NCI-H146 treated with DMSO at 0.1 percent for 48 hours (cell line): ENCODE measurements around the gene SNTG2.

Experiments
- DNase-seq: peaks from one replicate; lab custom pipeline; 2025; ENCODE audit not compliant: unreplicated experiment; lab: John Stamatoyannopoulos, UW

The SNTG2 gene

DNA sequence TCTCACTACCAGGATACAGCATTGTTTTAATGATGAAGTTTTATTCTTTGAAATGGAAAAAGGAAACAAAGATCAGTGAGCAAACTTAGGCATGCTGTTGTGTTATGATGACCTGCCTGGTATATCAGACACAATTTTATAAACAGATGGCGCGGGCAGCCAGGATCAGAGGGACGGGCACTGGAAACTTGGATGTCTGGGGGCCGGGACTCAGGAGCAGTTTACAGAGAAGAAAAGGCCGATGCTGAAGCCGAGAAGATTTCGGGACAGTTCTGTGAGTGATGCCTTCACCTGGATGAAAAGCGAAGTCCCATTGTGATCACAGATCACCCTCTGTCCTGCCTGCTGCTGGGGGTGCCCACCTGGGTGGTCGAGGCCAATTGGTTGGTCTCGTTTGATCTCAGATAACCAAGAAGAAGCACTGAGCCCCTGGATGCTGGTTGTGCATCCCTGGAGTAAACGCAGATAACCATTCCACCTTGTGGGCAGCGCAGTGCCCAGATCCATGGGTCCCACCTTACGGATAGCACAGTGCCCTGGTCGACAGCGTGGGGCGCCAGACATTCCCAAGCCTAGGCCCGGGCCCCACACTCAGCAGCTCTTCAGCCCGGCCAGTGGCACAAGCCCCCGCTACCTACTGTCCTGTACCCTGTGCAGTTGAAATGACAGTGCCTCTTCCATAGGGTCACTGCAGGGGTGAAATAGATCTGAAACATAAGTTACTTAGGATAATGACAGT lies 279.7 kb downstream of the SNTG2 start:
- DNase-seq, result no peak

DNA sequence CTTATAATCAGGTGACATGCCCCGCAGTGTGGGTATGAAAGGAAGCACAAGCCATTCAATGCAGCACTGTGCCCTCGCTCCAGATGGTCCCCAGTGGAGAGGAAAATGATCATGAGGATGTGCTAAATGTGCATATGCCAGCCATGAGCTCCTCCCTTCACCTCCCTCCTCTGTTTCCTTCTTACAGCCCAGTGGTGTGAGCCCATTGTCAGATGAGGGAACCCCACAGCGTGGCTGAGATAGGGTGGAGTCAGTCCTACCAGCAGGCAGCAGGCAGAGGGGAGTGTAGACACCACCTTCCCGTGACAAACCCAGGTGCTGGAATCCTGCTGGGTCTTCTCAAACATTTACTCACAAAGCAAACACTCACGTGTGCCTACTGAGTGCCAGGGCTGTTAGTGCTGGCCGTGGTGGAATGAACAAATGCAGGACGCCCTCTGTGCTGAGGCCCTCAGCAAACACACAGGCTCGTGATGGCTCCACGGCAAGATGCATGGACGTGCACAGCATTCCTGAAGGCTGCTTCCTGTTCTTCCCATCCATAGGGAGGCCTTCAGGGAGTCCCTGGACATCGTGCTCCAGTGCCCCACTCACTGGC lies 280.9 kb downstream of the SNTG2 start:
- DNase-seq, result no peak

- DNase-seq, result no peak
These were observed 282.6 kb downstream of the SNTG2 start for GRCh38 chr2:1233281-1233680.

GRCh38 chr2:1234731-1235308 lies 284.2 kb downstream of the SNTG2 start:
- no peak for DNase-seq

DNA sequence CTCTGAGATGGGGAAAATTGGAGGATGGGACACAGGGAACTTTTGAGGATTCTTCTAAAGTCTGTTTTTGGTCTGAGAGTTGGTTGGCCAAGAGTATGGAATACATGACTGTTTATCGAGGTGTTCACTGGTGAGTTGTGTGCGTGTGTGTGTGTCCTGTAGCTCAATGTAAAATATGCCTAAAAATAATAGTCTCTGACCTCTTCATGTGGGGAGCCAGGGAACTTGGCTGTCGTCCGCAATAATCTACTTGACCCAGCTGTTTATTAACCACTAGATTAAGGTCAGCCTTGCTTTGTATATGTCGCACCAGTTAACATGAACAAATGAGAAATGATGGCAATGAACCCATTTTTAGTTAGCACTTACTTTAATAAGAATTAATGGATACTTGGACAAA lies 285.2 kb downstream of the SNTG2 start:
- DNase-seq, result no peak

DNA sequence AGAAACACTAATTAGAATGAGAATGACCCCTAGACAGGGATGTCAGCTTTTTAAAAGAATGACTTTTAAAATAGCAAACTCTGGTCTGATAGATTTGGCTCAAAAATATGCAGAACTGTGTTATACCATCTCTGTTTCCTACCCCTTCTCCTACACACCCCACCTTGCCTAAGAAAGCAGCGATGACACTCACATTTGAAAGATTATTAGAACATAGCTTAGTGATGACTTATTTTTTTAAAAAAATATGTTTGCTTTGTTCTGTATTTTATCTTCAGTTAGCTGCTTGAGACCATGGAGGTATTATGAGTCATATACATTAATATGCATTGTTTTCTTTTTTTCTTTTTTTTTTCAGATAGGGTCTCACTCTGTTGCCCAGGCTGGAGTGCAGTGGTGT lies 286.0 kb downstream of the SNTG2 start:
- DNase-seq, result no peak

GRCh38 chr2:1237783-1238182 lies 287.1 kb downstream of the SNTG2 start:
- DNase-seq, result no peak

GRCh38 chr2:1238598-1239138 lies 288.0 kb downstream of the SNTG2 start:
- DNase-seq, result no peak

- no peak for DNase-seq
These were observed 294.5 kb downstream of the SNTG2 start for GRCh38 chr2:1245193-1245592.

- no peak for DNase-seq
These were observed 295.6 kb downstream of the SNTG2 start for GRCh38 chr2:1246239-1246638.

DNA sequence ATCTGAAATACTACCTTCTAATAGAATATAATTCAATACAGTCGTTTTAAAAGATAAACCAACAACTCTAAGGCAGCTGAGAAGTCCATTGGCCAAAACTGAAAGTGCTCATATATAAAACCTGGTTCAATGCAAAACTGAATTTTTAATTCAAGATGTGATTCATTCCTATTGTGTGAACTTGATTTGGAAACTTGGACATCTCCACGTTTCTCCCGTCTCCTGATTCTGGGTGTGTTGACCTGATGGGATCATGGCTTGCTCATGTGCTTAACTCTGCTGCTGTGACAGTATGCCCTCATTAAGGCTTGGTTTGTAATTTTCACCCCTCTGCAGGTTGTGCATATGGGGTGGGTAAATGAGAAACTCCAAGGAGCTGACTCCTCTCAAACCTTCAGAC lies 296.3 kb downstream of the SNTG2 start:
- no peak for DNase-seq

DNA sequence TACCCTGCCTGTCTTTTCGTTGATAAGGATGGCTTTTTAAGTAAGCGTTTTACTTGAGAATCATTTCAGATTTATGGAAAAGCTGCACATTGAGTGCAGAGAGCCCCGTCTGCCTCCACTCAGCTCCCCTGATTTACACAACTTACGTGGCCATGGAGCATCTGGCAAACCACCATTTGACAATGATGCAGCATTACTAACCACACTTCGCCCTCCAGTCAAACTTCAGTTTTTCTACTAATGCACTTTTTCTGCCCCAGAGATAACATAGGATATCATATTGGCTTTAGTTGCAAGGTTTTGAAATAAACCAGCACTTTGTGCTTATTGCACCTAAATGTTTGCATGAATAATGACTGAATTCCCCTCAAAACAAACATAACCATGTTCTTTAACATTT lies 297.5 kb downstream of the SNTG2 start:
- no peak for DNase-seq

- DNase-seq, result no peak
These were observed 299.4 kb downstream of the SNTG2 start for GRCh38 chr2:1249897-1250687.

- no peak for DNase-seq
These were observed 300.9 kb downstream of the SNTG2 start for GRCh38 chr2:1251520-1251919.

DNA sequence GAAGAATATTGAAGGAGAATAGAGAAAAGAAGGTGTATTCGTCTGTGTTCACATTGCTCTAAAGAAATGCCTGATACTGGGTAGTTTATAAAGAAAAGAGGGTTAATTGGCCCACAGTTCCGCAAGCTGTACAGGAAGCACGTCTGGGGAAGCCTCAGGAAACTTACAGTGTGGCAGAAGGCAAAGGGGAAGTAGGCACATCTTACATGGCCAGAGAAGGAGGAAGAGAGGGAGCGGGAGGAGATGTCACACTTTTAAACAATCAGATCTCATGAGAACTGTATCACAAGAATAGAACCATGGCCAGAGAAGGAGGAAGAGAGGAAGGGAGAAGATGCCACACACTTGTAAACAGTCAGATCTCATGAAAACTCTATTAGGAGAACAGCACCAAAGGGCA lies 303.0 kb downstream of the SNTG2 start:
- DNase-seq, result no peak

DNA sequence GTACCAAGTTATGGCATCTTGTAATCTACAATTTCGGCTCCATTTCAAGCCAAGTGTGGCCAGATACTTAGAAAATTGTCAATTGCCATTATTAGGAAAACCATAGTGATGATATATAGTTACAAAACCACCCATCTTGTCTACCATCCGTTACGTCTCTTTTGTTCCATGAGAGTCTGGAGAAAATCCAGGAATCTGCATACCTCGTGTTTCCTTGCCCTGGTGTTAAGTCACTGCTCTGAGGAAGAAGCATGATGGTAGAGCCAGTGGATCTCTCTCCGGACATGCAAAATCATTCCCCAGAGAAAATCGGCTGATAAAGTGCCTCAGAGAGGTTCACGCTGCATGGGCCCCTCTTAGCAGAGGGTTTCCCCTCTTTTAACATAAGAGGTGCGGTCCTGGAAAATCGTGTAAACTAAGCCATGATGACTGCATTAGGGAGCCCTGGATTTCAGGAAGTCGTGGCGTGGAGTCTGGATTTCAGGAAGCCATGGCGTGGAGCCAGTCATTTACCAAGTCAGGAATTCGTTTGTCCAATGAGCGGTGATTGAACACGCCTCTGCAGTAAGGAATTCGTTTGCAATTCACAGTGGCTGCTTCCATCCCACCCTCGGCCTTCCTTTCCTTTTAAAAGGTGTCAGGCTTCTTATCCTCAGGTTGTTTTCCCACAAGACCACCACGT lies 304.2 kb downstream of the SNTG2 start:
- no peak for DNase-seq

GRCh38 chr2:1256632-1257324 lies 306.1 kb downstream of the SNTG2 start:
- no peak for DNase-seq

DNA sequence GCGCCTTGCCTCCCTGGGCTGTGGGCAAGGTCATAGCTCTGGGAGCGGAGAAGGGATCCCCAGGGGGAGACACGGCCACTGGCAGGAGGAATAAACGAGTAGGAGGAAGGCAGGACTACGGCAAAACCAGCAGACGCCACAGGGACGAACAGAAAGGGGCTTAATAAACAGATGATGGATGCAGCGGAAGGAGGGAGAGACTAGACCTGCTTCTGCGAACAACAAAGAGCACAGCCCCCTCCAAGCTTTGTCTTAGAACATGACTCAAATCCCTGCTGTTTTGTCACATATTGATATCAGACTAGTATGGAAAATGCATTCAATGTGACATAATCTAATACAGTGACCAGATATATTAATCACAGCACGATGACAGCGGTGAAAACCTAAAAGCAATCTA lies 306.7 kb downstream of the SNTG2 start:
- no peak for DNase-seq

GRCh38 chr2:1259746-1260145 lies 309.1 kb downstream of the SNTG2 start:
- no peak for DNase-seq

DNA sequence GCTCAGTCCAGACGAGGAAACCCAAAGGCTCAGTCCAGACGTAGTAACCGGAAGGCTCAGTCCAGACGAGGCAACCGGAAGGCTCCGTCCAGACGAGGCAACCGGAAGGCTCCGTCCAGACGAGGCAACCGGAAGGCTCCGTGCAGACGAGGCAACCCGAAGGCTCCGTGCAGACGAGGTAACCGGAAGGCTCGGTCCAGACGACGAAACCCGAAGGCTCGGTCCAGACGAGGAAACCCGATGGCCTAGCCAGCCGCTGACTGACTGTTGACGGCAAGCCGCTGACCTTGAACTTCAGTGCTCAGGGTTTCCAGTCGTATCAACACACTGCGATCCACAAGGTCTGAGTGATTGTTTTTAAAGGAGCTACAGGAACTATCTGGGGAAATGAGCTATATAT lies 312.0 kb downstream of the SNTG2 start:
- DNase-seq, result no peak
